Type B pancreatic cell (in vitro differentiated cells): ENCODE results near the gene ZDHHC14. TPM values are rescaled to one million over a fixed set of nuclear protein-coding genes. Genes with fewer than 3 reads are reported as not detected.
"Not testable (repeated sequence)": the region's sequence is repeated elsewhere in the genome, so short reads cannot be mapped to it uniquely, and the experiment has no call there.

Experiments
- DNase-seq: peaks from one replicate; pipeline ENCODE4 v3.0.0; 2021; ENCODE audit warnings: mixed read lengths; ENCODE audit not compliant: unreplicated experiment; ENCODE audit errors: extremely low spot score
- H3K27ac Mint-ChIP-seq: 2 replicates; pipeline ENCODE4 v1.8.0; 2021; ENCODE audit warnings: mild to moderate bottlenecking, mixed read lengths
- H3K27me3 Mint-ChIP-seq: 2 replicates; pipeline ENCODE4 v1.8.0; 2021; ENCODE audit warnings: mixed read lengths
- H3K36me3 Mint-ChIP-seq: 2 replicates; pipeline ENCODE4 v1.8.0; 2021; ENCODE audit warnings: mixed read lengths
- H3K4me1 Mint-ChIP-seq: one replicate; pipeline ENCODE4 v1.8.0; 2021; ENCODE audit warnings: mixed read lengths; ENCODE audit not compliant: unreplicated experiment
- H3K4me3 Mint-ChIP-seq: 2 replicates; pipeline ENCODE4 v1.8.0; 2021; ENCODE audit warnings: mild to moderate bottlenecking, mixed read lengths
- H3K9me3 Mint-ChIP-seq: 2 replicates; pipeline ENCODE4 v1.8.0; 2021; ENCODE audit warnings: mixed read lengths
- CTCF ChIP-seq: fragments of 200-600 bp; sonication (generic); conservative IDR thresholded peaks from 2 replicates; pipeline ENCODE4 v1.5.0; 2021; ENCODE audit warnings: antibody characterized with exemption, mild to moderate bottlenecking
- total RNA-seq: library from RNA; stranded (reverse); gene quantifications from 2 replicates; pipeline ENCODE4 v1.2.1, GENCODE V29; 2021; ENCODE audit warnings: low replicate concordance

The ZDHHC14 gene
- total RNA-seq, 1 donor from 2014 or later = 11.1 TPM

- Mint-ChIP-seq H3K27me3 (no peaks in the 10 kb centered on the region), H3K9me3 (no peaks in the 10 kb centered on the region), H3K27ac (no peak overlapping the region), H3K36me3 (no peaks in the 10 kb centered on the region), H3K4me1 (no peaks in the 10 kb centered on the region), H3K4me3 (no peak overlapping the region)
- DNase-seq = no peak
- TF ChIP-seq CTCF = no peak
Measured at GRCh38 chr6:157402996-157403685, 22.2 kb downstream of the ZDHHC14 start.

GRCh38 chr6:157403686-157404051 is 22.7 kb downstream of the ZDHHC14 start:
- H3K4me1 Mint-ChIP-seq = no peaks in the 10 kb centered on the region
- no peak overlapping the region for H3K27ac Mint-ChIP-seq
- TF ChIP-seq CTCF = no peak
- no peaks in the 10 kb centered on the region for H3K27me3 Mint-ChIP-seq
- no peak overlapping the region for H3K4me3 Mint-ChIP-seq
- no peaks in the 10 kb centered on the region for H3K36me3 Mint-ChIP-seq
- no peaks in the 10 kb centered on the region for H3K9me3 Mint-ChIP-seq
- DNase-seq = no peak

GRCh38 chr6:157405986-157406385 is 25.0 kb downstream of the ZDHHC14 start:
- DNase-seq = no peak
- Mint-ChIP-seq H3K27me3 (no peaks in the 10 kb centered on the region), H3K9me3 (no peaks in the 10 kb centered on the region), H3K27ac (no peak overlapping the region), H3K36me3 (no peaks in the 10 kb centered on the region), H3K4me3 (no peak overlapping the region), H3K4me1 (no peaks in the 10 kb centered on the region)
- no peak for TF ChIP-seq CTCF

GRCh38 chr6:157406661-157407060 is 25.7 kb downstream of the ZDHHC14 start:
- no peak for DNase-seq
- H3K4me3 Mint-ChIP-seq = no peak overlapping the region
- H3K9me3 Mint-ChIP-seq = no peaks in the 10 kb centered on the region
- no peak overlapping the region for H3K27ac Mint-ChIP-seq
- no peak for TF ChIP-seq CTCF
- H3K36me3 Mint-ChIP-seq = no peaks in the 10 kb centered on the region
- H3K4me1 Mint-ChIP-seq = no peaks in the 10 kb centered on the region
- H3K27me3 Mint-ChIP-seq = no peaks in the 10 kb centered on the region

GRCh38 chr6:157407646-157408045 is 26.7 kb downstream of the ZDHHC14 start:
- DNase-seq = no peak
- H3K9me3 Mint-ChIP-seq = no peaks in the 10 kb centered on the region
- H3K36me3 Mint-ChIP-seq = no peaks in the 10 kb centered on the region
- no peaks in the 10 kb centered on the region for H3K4me1 Mint-ChIP-seq
- TF ChIP-seq CTCF = no peak
- H3K27me3 Mint-ChIP-seq = no peaks in the 10 kb centered on the region
- H3K27ac Mint-ChIP-seq = no peak overlapping the region
- H3K4me3 Mint-ChIP-seq = no peak overlapping the region

GRCh38 chr6:157408427-157408826 is 27.4 kb downstream of the ZDHHC14 start:
- not testable (repeated sequence) for H3K27ac Mint-ChIP-seq, H3K36me3 Mint-ChIP-seq, H3K27me3 Mint-ChIP-seq, H3K4me1 Mint-ChIP-seq, H3K9me3 Mint-ChIP-seq, H3K4me3 Mint-ChIP-seq, DNase-seq
